Endothelial cell of umbilical vein (primary cell): ENCODE data around the gene CEP350. TPM values are rescaled to one million over a fixed set of nuclear protein-coding genes. Genes with fewer than 3 reads are reported as not detected.

Experiments
- BruUV-seq: library from RNA; stranded (reverse); fragments of 400-500 nt; replicated peaks from 2 replicates; lab custom pipeline; 2021; lab: Mats Ljungman, UMichigan
- CTCF ChIA-PET: fragments of 300-600, 350-600 bp; sonication (Branson Sonifier 250); formaldehyde crosslinking; loops from one replicate; lab custom pipeline; 2021; ENCODE audit warnings: antibody characterized with exemption, inconsistent platforms; lab: Charles Lee
- POLR2A ChIA-PET: fragments of 300-600, 350-600 bp; sonication (Branson Sonifier 250); formaldehyde crosslinking; loops from one replicate; lab custom pipeline; 2021; ENCODE audit warnings: antibody characterized with exemption, inconsistent platforms; lab: Charles Lee
- DNase-seq: peaks from one replicate; pipeline ENCODE4 v3.0.0-alpha.2; 2011; ENCODE audit warnings: low read depth, low spot score
- FAIRE-seq: peaks from 2 replicates; lab custom pipeline; 2011; peaks lifted over from hg19 to GRCh38; lab: Jason Lieb, UNC
- H2AFZ ChIP-seq: 2 replicates; pipeline ENCODE4 v1.6.0; 2012; ENCODE audit warnings: low read depth, low read length, control low read depth, inconsistent platforms
- H3K27ac ChIP-seq: 2 replicates; pipeline ENCODE4 v1.5.1; 2011; ENCODE audit warnings: low read depth, mild to moderate bottlenecking, control low read depth, low read length, moderate library complexity; ENCODE audit not compliant: insufficient read depth
- H3K27me3 ChIP-seq, 2 experiments: 2 replicates each; pipeline versions ENCODE4 v1.6.0 to v1.6.1; 2011; ENCODE audit warnings: low read length in 2 of 2, mixed read lengths in 1 of 2; ENCODE audit not compliant: control insufficient read depth in 2 of 2, insufficient read depth in 2 of 2
- H3K36me3 ChIP-seq, 2 experiments: 2 replicates in 1 of 2; 3 replicates in 1 of 2; pipeline ENCODE4 v1.5.1; 2011; ENCODE audit warnings: low read length in 2 of 2, mild to moderate bottlenecking in 1 of 2, moderate library complexity in 1 of 2; ENCODE audit not compliant: control insufficient read depth in 2 of 2, insufficient read depth in 2 of 2; ENCODE audit errors: extremely low read depth in 1 of 2
- H3K4me1 ChIP-seq: 3 replicates; pipeline ENCODE4 v1.5.1; 2011; ENCODE audit warnings: mild to moderate bottlenecking, low read length; ENCODE audit not compliant: control insufficient read depth, insufficient read depth; ENCODE audit errors: extremely low read depth
- H3K4me2 ChIP-seq: 2 replicates; pipeline ENCODE4 v1.6.1; 2011; ENCODE audit warnings: low read length, control low read depth, mixed read lengths; ENCODE audit not compliant: insufficient read depth
- H3K4me3 ChIP-seq, 3 experiments: fragments of 200-600 bp in 1 of 3; sonication (generic), shearing (Covaris generic) in 1 of 3; replicated peaks in 1 of 3; 2 replicates each; pipeline ENCODE4 v1.5.1; 2011 to 2016; ENCODE audit warnings: control low read depth in 3 of 3, low read length in 3 of 3, mild to moderate bottlenecking in 2 of 3, inconsistent platforms in 1 of 3, low read depth in 1 of 3, moderate library complexity in 1 of 3; ENCODE audit not compliant: insufficient read depth in 1 of 3
- H3K79me2 ChIP-seq: 2 replicates; pipeline ENCODE4 v1.6.0; 2012; ENCODE audit warnings: low read length, inconsistent platforms; ENCODE audit not compliant: control insufficient read depth, insufficient read depth
- H3K9ac ChIP-seq: replicated peaks from 2 replicates; pipeline ENCODE3; 2011; ENCODE audit warnings: low read length, control low read depth; ENCODE audit not compliant: insufficient read depth; ENCODE audit errors: extremely low read depth
- H3K9me1 ChIP-seq: replicated peaks from 3 replicates; pipeline ENCODE4 v1.6.0; 2011; ENCODE audit warnings: mild to moderate bottlenecking, low read length; ENCODE audit not compliant: control insufficient read depth, insufficient read depth; ENCODE audit errors: extremely low read depth
- H3K9me3 ChIP-seq: replicated peaks from 2 replicates; pipeline ENCODE4 v1.5.1; 2012; ENCODE audit warnings: low read length, inconsistent platforms; ENCODE audit not compliant: control insufficient read depth, insufficient read depth
- H4K20me1 ChIP-seq: replicated peaks from 2 replicates; pipeline ENCODE3; 2011; ENCODE audit warnings: mild to moderate bottlenecking, low read length; ENCODE audit not compliant: control insufficient read depth, insufficient read depth; ENCODE audit errors: extremely low read depth
- EZH2 ChIP-seq: IDR thresholded peaks from 2 replicates; pipeline ENCODE4 v1.6.1; 2012; ENCODE audit warnings: borderline replicate concordance, low read depth, mild to moderate bottlenecking, moderate library complexity, low read length, inconsistent platforms; ENCODE audit not compliant: severe bottlenecking
- FOS ChIP-seq: IDR thresholded peaks from 2 replicates; pipeline ENCODE4 v1.6.1; 2011; ENCODE audit warnings: mild to moderate bottlenecking, low read length, moderate library complexity, borderline replicate concordance; ENCODE audit not compliant: insufficient read depth
- GATA2 ChIP-seq: IDR thresholded peaks from 2 replicates; pipeline ENCODE4 v1.7.0; 2011; ENCODE audit warnings: low read depth, mild to moderate bottlenecking, moderate library complexity, mixed read lengths, low read length; ENCODE audit not compliant: insufficient read length, insufficient read depth
- POLR2A ChIP-seq: IDR thresholded peaks from 2 replicates; pipeline ENCODE4 v1.6.1; 2012; ENCODE audit warnings: low read depth, mild to moderate bottlenecking, control low read depth, low read length
- POLR2AphosphoS5 ChIP-seq: IDR thresholded peaks from 2 replicates; pipeline ENCODE4 v1.6.1; 2012; ENCODE audit warnings: low read depth, mild to moderate bottlenecking, control low read depth, low read length, moderate library complexity; ENCODE audit not compliant: insufficient read depth
- dilution Hi-C: fragments of 300-500 bp; cut with MboI; formaldehyde crosslinking; loops from one replicate; pipeline ENCODE4 v1.15.0; 2019; ENCODE audit warnings: low sequenced_read_pairs; ENCODE audit not compliant: extremely low pct_ligation_motif_present
- intact Hi-C: fragments of 100-400 bp; cut with micrococcal nuclease; formaldehyde crosslinking; loops from one replicate; pipeline ENCODE4 v1.10.0; 2022
- polyA plus RNA-seq, 4 experiments: library from polyadenylated mRNA; depleted of rRNA in 3 of 4; stranded (reverse) in 3 of 4; unstranded in 1 of 4; fragments of >200 nt; gene quantifications; 2 replicates each; pipeline versions ENCODE4 v1.2.1 to v1.2.3, GENCODE V29; 2011 to 2012; ENCODE audit warnings: missing spikeins in 1 of 4
- total RNA-seq: library from RNA; stranded (reverse); gene quantifications from 2 replicates; pipeline ENCODE4 v1.2.3, GENCODE V29; 2021

The CEP350 gene
- total and polyA plus RNA-seq, 2 donors (not counting 3 experiments of a cell fraction or from before 2014, with no cell fraction given) = 4.8 to 30.1 TPM

DNA sequence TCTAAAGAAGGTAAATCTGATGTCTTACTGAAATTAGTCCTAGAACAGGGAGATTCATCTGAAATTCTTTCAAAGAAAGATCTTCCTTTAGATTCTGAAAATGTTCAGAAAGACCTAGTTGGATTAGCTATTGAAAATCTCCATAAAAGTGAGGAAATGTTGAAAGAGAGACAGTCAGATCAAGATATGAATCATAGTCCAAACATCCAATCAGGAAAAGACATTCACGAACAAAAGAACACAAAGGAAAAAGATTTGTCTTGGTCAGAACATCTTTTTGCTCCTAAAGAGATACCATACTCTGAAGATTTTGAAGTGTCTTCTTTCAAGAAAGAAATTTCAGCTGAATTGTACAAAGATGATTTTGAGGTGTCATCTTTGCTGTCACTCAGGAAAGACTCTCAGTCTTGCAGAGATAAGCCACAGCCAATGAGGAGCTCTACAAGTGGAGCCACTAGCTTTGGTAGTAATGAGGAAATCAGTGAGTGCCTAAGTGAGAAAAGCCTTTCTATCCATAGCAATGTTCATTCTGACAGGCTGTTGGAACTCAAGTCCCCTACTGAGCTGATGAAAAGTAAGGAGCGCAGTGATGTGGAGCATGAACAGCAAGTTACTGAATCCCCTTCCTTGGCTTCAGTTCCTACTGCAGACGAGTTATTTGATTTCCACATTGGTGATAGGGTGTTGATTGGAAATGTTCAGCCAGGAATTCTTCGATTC is 138.5 kb downstream of the CEP350 start:
- no peak for FAIRE-seq
- intact Hi-C loops = no loop called here
- dilution Hi-C loops = no loop called here

GRCh38 chr1:180094705-180095295 is 140.2 kb downstream of the CEP350 start:
- dilution Hi-C loops (no loop called here), intact Hi-C loops (no loop called here)
- CTCF ChIA-PET = interaction anchor here (1.5 kb wide), 1 partner anchor 9 kb away, joined by 5 read pairs; no protein-coding TSS in a partner anchor
- no peaks in the 10 kb centered on the region for H3K79me2 ChIP-seq
- H3K4me1 ChIP-seq = peaks cover 7% of the 10 kb centered on the region
- H3K9ac ChIP-seq = no peak overlapping the region
- FAIRE-seq (no peak), DNase-seq (no peak)
- H3K4me2 ChIP-seq = no peak overlapping the region
- POLR2A ChIA-PET = no interaction called here
- no TSS peak for BruUV-seq
- no peak for TF ChIP-seq POLR2A
- no peak for TF ChIP-seq GATA2
- no peak overlapping the region for H3K27ac ChIP-seq
- no peaks in the 10 kb centered on the region for H3K9me3 ChIP-seq
- H3K4me3 ChIP-seq = no peak overlapping the region
- peaks cover 2 to 15% of the 10 kb centered on the region in 2 experiments for H3K36me3 ChIP-seq
- H3K27me3 ChIP-seq = no peaks in the 10 kb centered on the region
- H3K9me1 ChIP-seq = no peaks in the 10 kb centered on the region
- no peak overlapping the region for H2AFZ ChIP-seq
- H4K20me1 ChIP-seq = no peaks in the 10 kb centered on the region

More for the DNA sequence above, 138.5 kb downstream of the CEP350 start:
- Histone ChIP-seq H3K36me3 (peaks cover 2 to 15% of the 10 kb centered on the region in 2 experiments), H3K27me3 (no peaks in the 10 kb centered on the region), H3K4me2 (peak overlapping the region; percentile 21), H3K79me2 (no peaks in the 10 kb centered on the region), H3K27ac (no peak overlapping the region), H4K20me1 (no peaks in the 10 kb centered on the region), H3K4me3 (no peak overlapping the region), H3K4me1 (peaks cover 7% of the 10 kb centered on the region), H3K9me1 (no peaks in the 10 kb centered on the region), H3K9ac (no peak overlapping the region), H3K9me3 (no peaks in the 10 kb centered on the region), H2AFZ (no peak overlapping the region)
- BruUV-seq = TSS peak; percentile 43
- no peak for DNase-seq
- ChIA-PET POLR2A (no interaction called here), CTCF (interaction anchor here (1.5 to 3.2 kb wide), 4 partner anchors 13 to 86 kb away, joined by 3 to 15 read pairs (median 3); no protein-coding TSS in a partner anchor)
- TF ChIP-seq GATA2 = peak; percentile 30
- TF ChIP-seq FOS = peak; percentile 23
- no peak for TF ChIP-seq POLR2AphosphoS5
- no peak for TF ChIP-seq EZH2
